Stomach (tissue), 9 donors: ENCODE measurements around the gene MLH3. TPM values are rescaled to one million over a fixed set of nuclear protein-coding genes. Genes with fewer than 3 reads are reported as not detected.

Experiments used
- DNase-seq, 2 donors: peaks; one replicate each; pipeline versions ENCODE4 v3.0.0 to v3.0.0-alpha.2; 2013 to 2019
- H3K27ac ChIP-seq, 5 donors: fragments of 200-600 bp in 4 of 5; sonication (generic) in 4 of 5; one replicate each; pipeline ENCODE4 v1.5.1; 2013 to 2019; ENCODE audit warnings: mild to moderate bottlenecking in 1 of 5, moderate library complexity in 1 of 5
- H3K27me3 ChIP-seq, 3 donors: fragments of 200-600 bp; sonication (generic); one replicate each; pipeline ENCODE4 v1.5.1; 2017 to 2019; ENCODE audit warnings: mixed run types in 1 of 3
- H3K36me3 ChIP-seq, 4 donors: fragments of 200-600 bp; sonication (generic); 1 replicate in 3 of 4; 2 replicates in 1 of 4; pipeline ENCODE4 v1.5.1; 2016 to 2019
- H3K4me1 ChIP-seq, 4 donors: fragments of 200-600 bp; sonication (generic); one replicate each; pipeline ENCODE4 v1.5.1; 2016 to 2019
- H3K4me3 ChIP-seq, 4 donors: fragments of 200-600 bp; sonication (generic) in 3 of 4; one replicate each; pipeline ENCODE4 v1.5.1; 2016 to 2019; ENCODE audit warnings: mild to moderate bottlenecking in 1 of 4
- H3K9me3 ChIP-seq, 4 donors: fragments of 200-600 bp; sonication (generic); one replicate each; pipeline ENCODE4 v1.5.1; 2016 to 2019
- CTCF ChIP-seq, 7 experiments: fragments of 450-650 bp in 4 of 7; fragments of 200-600 bp in 3 of 7; sonication (generic) in 3 of 7; IDR thresholded peaks; one replicate each; pipeline ENCODE4 v1.5.1; 2016 to 2019; ENCODE audit warnings: antibody characterized with exemption in 7 of 7, control low read depth in 2 of 7, mild to moderate bottlenecking in 1 of 7
- EP300 ChIP-seq: sonication (generic); formaldehyde crosslinking; IDR thresholded peaks from one replicate; pipeline ENCODE4 v1.6.1; 2017; ENCODE audit warnings: antibody characterized with exemption
- POLR2A ChIP-seq, 4 donors: fragments of 450-650 bp; IDR thresholded peaks; one replicate each; pipeline ENCODE4 v1.6.1; 2016; ENCODE audit warnings: antibody characterized with exemption in 4 of 4, control low read depth in 2 of 4, mild to moderate bottlenecking in 1 of 4, moderate library complexity in 1 of 4
- POLR2AphosphoS5 ChIP-seq, 3 donors: sonication (generic); formaldehyde crosslinking; IDR thresholded peaks; one replicate each; pipeline ENCODE4 v1.6.1; 2016; ENCODE audit warnings: antibody characterized with exemption in 3 of 3
- WGBS, 5 donors: extraction: QIAGEN DNeasy Blood & Tissue Kit in 3 of 5; methylation state at CpG; one replicate each; pipeline versions ENCODE4 v1.1.5 to v1.1.7; 2013 to 2018; 5-methylcytosine and 5-hydroxymethylcytosine counted together
- intact Hi-C: fragments of 100-400 bp; cut with DNase I; formaldehyde crosslinking; loops from one replicate; pipeline ENCODE4 v1.15.1; 2023; ENCODE audit warnings: low total_unique reads
- polyA plus RNA-seq, 3 donors: library from polyadenylated mRNA; stranded (reverse); fragments of 200-250 nt; gene quantifications; one replicate each; pipeline ENCODE4 v1.2.3, GENCODE V29; 2013
- total RNA-seq, 5 donors: library from RNA; depleted of rRNA; stranded (reverse); fragments of >200 nt; gene quantifications; one replicate each; pipeline versions ENCODE4 v1.1.0 to v1.2.3, GENCODE V29; 2014 to 2016
- donor health status: healthy with polysubstance abuse.
- donor health status: Bipolar disorder and iron deficiency.
- donor health status: healthy.

MLH3 gene
- total and polyA plus RNA-seq, 8 donors: 7.2 to 53.2 (median 18.4) TPM

GRCh38 chr14:75083271-75083670, 32.0 kb upstream of the MLH3 start:
- intact Hi-C loops: loop anchor here (10.0 kb wide), 1 partner anchor 168 kb away; no protein-coding TSS in a partner anchor
- no peak overlapping the region for H3K27ac ChIP-seq
- H3K4me1 ChIP-seq: peaks cover 0 to 14% (median 8%) of the 10 kb centered on the region in 4 donors
- H3K27me3 ChIP-seq: no peaks in the 10 kb centered on the region
- no peak for DNase-seq
- no peak for TF ChIP-seq EP300
- peaks cover 36 to 68% (median 64%) of the 10 kb centered on the region in 4 donors for H3K36me3 ChIP-seq
- no peak overlapping the region for H3K4me3 ChIP-seq
- H3K9me3 ChIP-seq: no peaks in the 10 kb centered on the region
- WGBS, 5 donors: 68 to 85% (median 81%) methylated on average over 1 of the region's 1 CpG

GRCh38 chr14:75081660-75082229, 30.5 kb upstream of the MLH3 start:
- H3K4me1 ChIP-seq: peaks cover 0 to 14% (median 8%) of the 10 kb centered on the region in 4 donors
- no peaks in the 10 kb centered on the region for H3K9me3 ChIP-seq
- WGBS, 5 donors: 44 to 65% (median 63%) methylated on average over 2 of the region's 2 CpGs
- peaks cover 21 to 53% (median 52%) of the 10 kb centered on the region in 4 donors for H3K36me3 ChIP-seq
- H3K4me3 ChIP-seq: no peak overlapping the region
- DNase-seq: peak in 1 of 2 donors; percentile 34
- TF ChIP-seq POLR2A (IDR thresholded peaks at IDR 0.05) (no peak), EP300 (no peak), CTCF (IDR thresholded peaks at IDR 0.05) (no peak), POLR2AphosphoS5 (IDR thresholded peaks at IDR 0.05) (no peak)
- H3K27ac ChIP-seq: peak overlapping the region in 2 of 5 donors; percentile 28 to 67
- intact Hi-C loops: loop anchor here (10.0 kb wide), 1 partner anchor 167 kb away; no protein-coding TSS in a partner anchor
- no peaks in the 10 kb centered on the region for H3K27me3 ChIP-seq

GRCh38 chr14:75079521-75079920, 28.3 kb upstream of the MLH3 start:
- Histone ChIP-seq H3K27ac (no peak overlapping the region), H3K4me1 (peaks cover 0 to 14% (median 8%) of the 10 kb centered on the region in 4 donors), H3K4me3 (no peak overlapping the region), H3K9me3 (no peaks in the 10 kb centered on the region), H3K36me3 (peaks cover 8 to 31% (median 30%) of the 10 kb centered on the region in 4 donors), H3K27me3 (no peaks in the 10 kb centered on the region)
- WGBS, 5 donors: 40 to 84% (median 47%) methylated on average over 4 of the region's 4 CpGs
- intact Hi-C loops: loop anchor here (10.0 kb wide), 1 partner anchor 125 kb away; the partner anchor contains the start of gene PGF
- DNase-seq: no peak
- TF ChIP-seq POLR2A (IDR thresholded peaks at IDR 0.05) (no peak), CTCF (IDR thresholded peaks at IDR 0.05) (no peak), EP300 (no peak), POLR2AphosphoS5 (IDR thresholded peaks at IDR 0.05) (no peak)

- no peak overlapping the region for H3K27ac ChIP-seq
- no peak overlapping the region for H3K4me3 ChIP-seq
- peaks cover 0 to 14% (median 13%) of the 10 kb centered on the region in 4 donors for H3K36me3 ChIP-seq
- intact Hi-C loops: loop anchor here (10.0 kb wide), 1 partner anchor 123 kb away; the partner anchor contains the start of gene PGF
- peak in 1 of 2 donors; percentile 18 for DNase-seq
- H3K4me1 ChIP-seq: peaks cover 0 to 14% (median 8%) of the 10 kb centered on the region in 4 donors
- no peaks in the 10 kb centered on the region for H3K27me3 ChIP-seq
- no peaks in the 10 kb centered on the region for H3K9me3 ChIP-seq
- TF ChIP-seq POLR2A (IDR thresholded peaks at IDR 0.05) (no peak), POLR2AphosphoS5 (IDR thresholded peaks at IDR 0.05) (no peak), CTCF (IDR thresholded peaks at IDR 0.05) (no peak), EP300 (no peak)
Observed at GRCh38 chr14:75077794-75078193, 26.5 kb upstream of the MLH3 start.

- Histone ChIP-seq H3K4me1 (peaks cover 19 to 27% (median 24%) of the 10 kb centered on the region in 4 donors), H3K36me3 (no peaks in the 10 kb centered on the region), H3K9me3 (no peaks in the 10 kb centered on the region), H3K4me3 (peak overlapping the region in 1 of 4 donors; percentile 60), H3K27ac (peak overlapping the region; percentile 86 to 94 (median 91)), H3K27me3 (no peaks in the 10 kb centered on the region)
- 68 to 83% (median 80%) methylated on average over 9 of the region's 9 CpGs for WGBS, 5 donors
- TF ChIP-seq POLR2AphosphoS5 (IDR thresholded peaks at IDR 0.05): peak in 1 of 3 donors; percentile 10
- TF ChIP-seq POLR2A (IDR thresholded peaks at IDR 0.05): no peak
- intact Hi-C loops: loop anchor here (10.0 kb wide), 1 partner anchor 116 kb away; the partner anchor contains the start of gene PGF
- DNase-seq: peak in 1 of 2 donors; percentile 75
Observed at GRCh38 chr14:75070383-75070782, 19.1 kb upstream of the MLH3 start.
